ENCODE results near the gene C19orf33.
A peak's percentile ranks its signal among the peaks of the same experiment; 100 is the strongest.
"Not testable (repeated sequence)": the region's sequence is repeated elsewhere in the genome, so short reads cannot be mapped to it uniquely, and the experiment has no call there.

Gene C19orf33

GRCh38 chr19:38303517-38304351 lies at the start of gene C19orf33:
Gene C19orf33 (plus strand): TSS chr19:38304251. CDS start chr19:38304262, 11 bp downstream.
- DNase-seq (ENCODE audit: low spot score): no peak

GRCh38 chr19:38255383-38256014 lies 48.6 kb upstream of the C19orf33 start:
- no peak for DNase-seq (ENCODE audit: low spot score)

- DNase-seq (ENCODE audit: low spot score): not testable (repeated sequence)
Observed at GRCh38 chr19:38261942-38262341, 42.1 kb upstream of the C19orf33 start.

- no peak for DNase-seq (ENCODE audit: low spot score)
Observed at GRCh38 chr19:38262585-38263268, 41.3 kb upstream of the C19orf33 start.

- DNase-seq (ENCODE audit: low spot score): peak; percentile 51
Observed at GRCh38 chr19:38263689-38264485, 40.2 kb upstream of the C19orf33 start.

GRCh38 chr19:38264486-38265212 lies 39.4 kb upstream of the C19orf33 start, which contains the start of gene SPINT2:
Gene SPINT2 (plus strand): TSS chr19:38264573. CDS start chr19:38264893, 320 bp downstream.
- DNase-seq (ENCODE audit: low spot score): no peak

GRCh38 chr19:38265213-38265861 lies 38.7 kb upstream of the C19orf33 start:
- no peak for DNase-seq (ENCODE audit: low spot score)

GRCh38 chr19:38265921-38266429 lies 38.1 kb upstream of the C19orf33 start:
- DNase-seq (ENCODE audit: low spot score): no peak

GRCh38 chr19:38266981-38267597 lies 37.0 kb upstream of the C19orf33 start:
- no peak for DNase-seq (ENCODE audit: low spot score)

- DNase-seq (ENCODE audit: low spot score): no peak
Observed at GRCh38 chr19:38267761-38268483, 36.1 kb upstream of the C19orf33 start.

- no peak for DNase-seq (ENCODE audit: low spot score)
Observed at GRCh38 chr19:38268539-38268938, 35.5 kb upstream of the C19orf33 start.

GRCh38 chr19:38270587-38271167 lies 33.4 kb upstream of the C19orf33 start:
- DNase-seq (ENCODE audit: low spot score): no peak

- no peak for DNase-seq (ENCODE audit: low spot score)
Observed at GRCh38 chr19:38273499-38273898, 30.6 kb upstream of the C19orf33 start.

GRCh38 chr19:38274739-38275138 lies 29.3 kb upstream of the C19orf33 start:
- no peak for DNase-seq (ENCODE audit: low spot score)

GRCh38 chr19:38276942-38277517 lies 27.0 kb upstream of the C19orf33 start:
- DNase-seq (ENCODE audit: low spot score): no peak

GRCh38 chr19:38277549-38277948 lies 26.5 kb upstream of the C19orf33 start:
- peak; percentile 3 for DNase-seq (ENCODE audit: low spot score)

- DNase-seq (ENCODE audit: low spot score): no peak
Observed at GRCh38 chr19:38277969-38278680, 25.9 kb upstream of the C19orf33 start.

- DNase-seq (ENCODE audit: low spot score): no peak
Observed at GRCh38 chr19:38278751-38279150, 25.3 kb upstream of the C19orf33 start.
